GM12878 (cell line): ENCODE measurements around the gene GPR34. TPM values are rescaled to one million over a fixed set of nuclear protein-coding genes. Genes with fewer than 3 reads are reported as not detected.

Experiments used
- ATAC-seq: fragments of 200-7000 bp; cut with Tn5 transposase; 3 replicates; pipeline ENCODE4 v1.9.1; 2020; ENCODE audit warnings: mild to moderate bottlenecking, moderate library complexity
- BruUV-seq: library from RNA; stranded (reverse); fragments of 400-500 nt; replicated peaks from 2 replicates; lab custom pipeline; 2021; lab: Mats Ljungman, UMichigan
- CTCF ChIA-PET: fragments of 300-600 bp; sonication (Branson Sonifier 250); formaldehyde crosslinking; extraction: SDS; loops from one replicate; lab custom pipeline; 2021; ENCODE audit warnings: inconsistent platforms; lab: Yijun Ruan, JAX
- POLR2A ChIA-PET: fragments of 350-600 bp; formaldehyde crosslinking; extraction: SDS; loops from one replicate; lab custom pipeline; 2021; ENCODE audit warnings: inconsistent platforms; lab: Charles Lee
- RAD21 ChIA-PET: fragments of 300-600 bp; sonication (Branson Sonifier 250); formaldehyde crosslinking; loops from one replicate; lab custom pipeline; 2023; ENCODE audit warnings: antibody characterized with exemption; ENCODE audit not compliant: unreplicated experiment; lab: Charles Lee
- SMC1A ChIA-PET: fragments of 300-600 bp; sonication (Branson Sonifier 250); formaldehyde crosslinking; loops from one replicate; lab custom pipeline; 2023; ENCODE audit not compliant: unreplicated experiment, uncharacterized antibody; lab: Charles Lee
- DNase-seq: peaks from one replicate; pipeline ENCODE4 v3.0.0-alpha.2; 2011; ENCODE audit warnings: low read depth, low spot score
- FAIRE-seq: peaks from 3 replicates; lab custom pipeline; 2011; peaks lifted over from hg19 to GRCh38; lab: Jason Lieb, UNC
- H2AFZ ChIP-seq: 2 replicates; pipeline ENCODE4 v1.6.0; 2011; ENCODE audit warnings: low read depth, low read length, control low read depth; ENCODE audit not compliant: control insufficient read depth
- H3K27ac ChIP-seq: 2 replicates; pipeline ENCODE4 v1.5.1; 2011; ENCODE audit warnings: control low read depth; ENCODE audit not compliant: control insufficient read depth, insufficient read depth
- H3K27me3 ChIP-seq, 2 experiments: replicated peaks in 1 of 2; 2 replicates each; pipeline versions ENCODE4 v1.6.0 to v1.6.1; 2011; ENCODE audit warnings: low read length in 1 of 2; ENCODE audit not compliant: control insufficient read depth in 2 of 2, insufficient read depth in 2 of 2
- H3K36me3 ChIP-seq, 2 experiments: 2 replicates each; pipeline ENCODE4 v1.5.1; 2011; ENCODE audit warnings: low read length in 1 of 2; ENCODE audit not compliant: control insufficient read depth in 2 of 2, insufficient read depth in 2 of 2
- H3K4me1 ChIP-seq: 2 replicates; pipeline ENCODE4 v1.6.1; 2011; ENCODE audit warnings: mild to moderate bottlenecking, low read length, moderate library complexity, mixed read lengths; ENCODE audit not compliant: control insufficient read depth, insufficient read depth
- H3K4me2 ChIP-seq: 2 replicates; pipeline ENCODE4 v1.6.0; 2011; ENCODE audit warnings: control low read depth; ENCODE audit not compliant: control insufficient read depth, insufficient read depth
- H3K4me3 ChIP-seq: fragments of 200-600 bp; sonication (generic); 2 replicates; pipeline ENCODE4 v1.5.1; 2016
- H3K79me2 ChIP-seq: 2 replicates; pipeline ENCODE4 v1.6.0; 2011; ENCODE audit warnings: low read length; ENCODE audit not compliant: control insufficient read depth, insufficient read depth
- H3K9ac ChIP-seq: 2 replicates; pipeline ENCODE4 v1.8.0; 2011; ENCODE audit warnings: low read length, control low read depth, mixed read lengths; ENCODE audit not compliant: control insufficient read depth, insufficient read depth
- H3K9me3 ChIP-seq: replicated peaks from 3 replicates; pipeline ENCODE4 v1.5.1; 2011; ENCODE audit warnings: mild to moderate bottlenecking, low read length; ENCODE audit not compliant: control insufficient read depth, insufficient read depth
- H4K20me1 ChIP-seq: 2 replicates; pipeline ENCODE4 v1.6.0; 2011; ENCODE audit not compliant: control insufficient read depth, insufficient read depth
- BCL11A ChIP-seq: IDR thresholded peaks from 2 replicates; pipeline ENCODE4 v1.6.1; 2011; ENCODE audit warnings: low read depth, low read length
- BHLHE40 ChIP-seq, 2 experiments: fragments of 450-650 bp in 1 of 2; IDR thresholded peaks; 2 replicates each; pipeline ENCODE4 v1.6.1; 2011 to 2017; ENCODE audit warnings: low read depth in 2 of 2, borderline replicate concordance in 1 of 2, improper control_type of control experiment in 1 of 2, low read length in 1 of 2, mild to moderate bottlenecking in 1 of 2
- CBFB ChIP-seq: IDR thresholded peaks from 2 replicates; pipeline ENCODE4 v1.6.1; 2016; ENCODE audit warnings: antibody characterized with exemption, low read depth
- FOS ChIP-seq: IDR thresholded peaks from 3 replicates; pipeline ENCODE4 v1.6.1; 2011; ENCODE audit warnings: borderline replicate concordance; ENCODE audit not compliant: insufficient read length; ENCODE audit errors: extremely low read depth
- KAT2A ChIP-seq: conservative IDR thresholded peaks from 2 replicates; pipeline ENCODE4 v1.6.1; 2011; ENCODE audit warnings: low read depth, low read length; ENCODE audit not compliant: control insufficient read depth
- MEF2B ChIP-seq: fragments of 450-650 bp; IDR thresholded peaks from 2 replicates; pipeline ENCODE4 v1.6.1; 2018; ENCODE audit warnings: mild to moderate bottlenecking, moderate library complexity; ENCODE audit not compliant: partially characterized antibody, poor library complexity, severe bottlenecking
- MTA2 ChIP-seq: fragments of 450-650 bp; IDR thresholded peaks from 2 replicates; pipeline ENCODE4 v1.6.1; 2016; ENCODE audit warnings: low read depth, mild to moderate bottlenecking, moderate library complexity
- SPI1 ChIP-seq: IDR thresholded peaks from 2 replicates; pipeline ENCODE4 v1.6.1; 2011; ENCODE audit warnings: low read depth, mild to moderate bottlenecking, low read length, moderate library complexity, borderline replicate concordance; ENCODE audit not compliant: insufficient read depth
- SRF ChIP-seq, 2 experiments: IDR thresholded peaks; 2 replicates each; pipeline ENCODE4 v1.6.1; 2011; ENCODE audit warnings: low read depth in 2 of 2, low read length in 2 of 2, mild to moderate bottlenecking in 1 of 2, moderate library complexity in 1 of 2
- STAT1 ChIP-seq: fragments of 450-650 bp; conservative IDR thresholded peaks from 2 replicates; pipeline ENCODE4 v1.6.1; 2014; ENCODE audit warnings: antibody characterized with exemption, mild to moderate bottlenecking
- ZNF24 ChIP-seq: fragments of 450-650 bp; IDR thresholded peaks from 2 replicates; pipeline ENCODE4 v1.6.1; 2017; ENCODE audit warnings: antibody characterized with exemption, mild to moderate bottlenecking
- ZSCAN29 ChIP-seq: fragments of 450-650 bp; IDR thresholded peaks from 2 replicates; pipeline ENCODE4 v1.6.1; 2017; ENCODE audit warnings: mild to moderate bottlenecking, moderate library complexity
- WGBS: methylation state at CpG from one replicate; pipeline ENCODE4 v1.1.6; 2016; ENCODE audit warnings: low lambda C conversion rate; ENCODE audit not compliant: insufficient replicate concordance, insufficient coverage; ENCODE audit errors: missing lambda C conversion rate; 5-methylcytosine and 5-hydroxymethylcytosine counted together
- in situ Hi-C: fragments of 300-500 bp; cut with MboI; formaldehyde crosslinking; loops from 9 replicates; pipeline ENCODE4 v1.14.3; 2018; ENCODE audit warnings: mixed read lengths
- intact Hi-C: fragments of 100-400 bp; cut with micrococcal nuclease; formaldehyde crosslinking; loops from one replicate; pipeline ENCODE4 v1.14.2; 2022; ENCODE audit not compliant: unreplicated experiment
- polyA plus RNA-seq, 11 experiments: library from polyadenylated mRNA; depleted of rRNA in 4 of 11; unstranded in 6 of 11; stranded (reverse) in 5 of 11; fragments of >200 nt; fragmentation: Nextera tagmentation in 4 of 11; fragmentation: Illumina TruSeq in 1 of 11; extraction: Ambion mirVana in 4 of 11; extraction: Trizol in 1 of 11; gene quantifications; 1 replicate in 1 of 11; 2 replicates in 10 of 11; pipeline versions ENCODE4 v1.2.1 to v1.2.3, GENCODE V29; 2011 to 2016; ENCODE audit warnings: inconsistent platforms in 2 of 11, missing spikeins in 2 of 11, low read depth in 1 of 11
- total RNA-seq, 4 experiments: library from RNA; depleted of rRNA in 3 of 4; stranded (reverse); fragments of >200 nt in 3 of 4; fragmentation: Illumina TruSeq in 1 of 4; extraction: Trizol in 1 of 4; gene quantifications; 2 replicates each; pipeline versions ENCODE4 v1.2.1 to v1.2.3, GENCODE V29; 2013 to 2021
- TF ChIP-seq, protein P1 (sequence below): IDR thresholded peaks from 2 replicates; pipeline ENCODE4 v1.6.1; 2012; ENCODE audit warnings: low read length, inconsistent platforms
- TF ChIP-seq, protein P2 (sequence below): IDR thresholded peaks from 2 replicates; pipeline ENCODE4 v1.6.1; 2011; ENCODE audit warnings: borderline replicate concordance, low read depth, mild to moderate bottlenecking, moderate library complexity, low read length; ENCODE audit not compliant: insufficient read depth, poor library complexity, severe bottlenecking
- TF ChIP-seq, protein P3 (sequence below): fragments of 450-650 bp; IDR thresholded peaks from 2 replicates; pipeline ENCODE4 v1.6.1; 2017; ENCODE audit warnings: mild to moderate bottlenecking, low read depth, inconsistent platforms; ENCODE audit not compliant: poor library complexity, severe bottlenecking

GPR34 gene
- total and polyA plus RNA-seq, 10 of the 15 experiments (the other 5 are each of a cell fraction or from before 2014, with no cell fraction given): 0.12 to 0.84 (median 0.28) TPM; not detected in 1

DNA sequence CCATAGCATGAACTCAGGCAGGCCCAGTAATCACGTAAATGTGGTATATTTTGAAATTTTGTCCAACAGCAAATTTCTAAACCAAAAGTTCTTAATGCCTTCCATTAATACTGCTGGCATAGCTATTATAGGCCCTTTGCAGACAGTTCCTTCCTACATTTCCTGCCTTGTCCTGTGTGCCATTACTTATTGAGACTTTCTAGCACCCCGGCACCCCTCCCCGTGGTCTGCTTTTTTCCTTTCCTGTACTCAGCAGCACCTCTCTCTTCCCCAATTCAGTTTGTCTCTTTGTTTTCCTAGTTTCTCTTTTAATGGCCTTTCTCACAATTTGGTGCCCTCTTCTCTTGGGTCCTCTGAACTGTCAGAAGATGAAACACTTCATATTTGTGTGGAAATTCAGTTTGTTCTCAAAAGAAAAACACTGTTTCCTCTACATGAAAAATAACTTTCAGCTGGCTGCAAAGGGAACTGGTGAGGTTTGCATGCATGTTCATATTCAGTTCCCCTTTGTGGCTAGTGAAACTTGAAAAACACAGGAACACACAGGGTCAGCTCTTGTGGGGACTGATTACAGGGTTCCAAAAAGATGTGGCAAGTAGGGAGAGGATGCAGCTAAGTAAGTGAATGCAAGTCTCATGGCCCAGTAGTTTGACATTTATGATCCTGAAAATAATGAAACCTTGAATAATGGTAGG is 17.1 kb downstream of the GPR34 start (continued):
- TF ChIP-seq SRF (IDR thresholded peaks at IDR 0.05; ENCODE audit: low read depth in 2 of 2, low read length in 2 of 2) (no peak), CBFB (peak; percentile 13; the same call in 1 of the 2 replicates), STAT1 (no peak), FOS (no peak), MTA2 (peak; percentile 55), ZSCAN29 (no peak), BCL11A (peak; percentile 67)
- TF ChIP-seq, protein P1, sequence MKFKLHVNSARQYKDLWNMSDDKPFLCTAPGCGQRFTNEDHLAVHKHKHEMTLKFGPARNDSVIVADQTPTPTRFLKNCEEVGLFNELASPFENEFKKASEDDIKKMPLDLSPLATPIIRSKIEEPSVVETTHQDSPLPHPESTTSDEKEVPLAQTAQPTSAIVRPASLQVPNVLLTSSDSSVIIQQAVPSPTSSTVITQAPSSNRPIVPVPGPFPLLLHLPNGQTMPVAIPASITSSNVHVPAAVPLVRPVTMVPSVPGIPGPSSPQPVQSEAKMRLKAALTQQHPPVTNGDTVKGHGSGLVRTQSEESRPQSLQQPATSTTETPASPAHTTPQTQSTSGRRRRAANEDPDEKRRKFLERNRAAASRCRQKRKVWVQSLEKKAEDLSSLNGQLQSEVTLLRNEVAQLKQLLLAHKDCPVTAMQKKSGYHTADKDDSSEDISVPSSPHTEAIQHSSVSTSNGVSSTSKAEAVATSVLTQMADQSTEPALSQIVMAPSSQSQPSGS: peak; percentile 81
- TF ChIP-seq, protein P2, sequence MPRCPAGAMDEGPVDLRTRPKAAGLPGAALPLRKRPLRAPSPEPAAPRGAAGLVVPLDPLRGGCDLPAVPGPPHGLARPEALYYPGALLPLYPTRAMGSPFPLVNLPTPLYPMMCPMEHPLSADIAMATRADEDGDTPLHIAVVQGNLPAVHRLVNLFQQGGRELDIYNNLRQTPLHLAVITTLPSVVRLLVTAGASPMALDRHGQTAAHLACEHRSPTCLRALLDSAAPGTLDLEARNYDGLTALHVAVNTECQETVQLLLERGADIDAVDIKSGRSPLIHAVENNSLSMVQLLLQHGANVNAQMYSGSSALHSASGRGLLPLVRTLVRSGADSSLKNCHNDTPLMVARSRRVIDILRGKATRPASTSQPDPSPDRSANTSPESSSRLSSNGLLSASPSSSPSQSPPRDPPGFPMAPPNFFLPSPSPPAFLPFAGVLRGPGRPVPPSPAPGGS: no peak

DNA sequence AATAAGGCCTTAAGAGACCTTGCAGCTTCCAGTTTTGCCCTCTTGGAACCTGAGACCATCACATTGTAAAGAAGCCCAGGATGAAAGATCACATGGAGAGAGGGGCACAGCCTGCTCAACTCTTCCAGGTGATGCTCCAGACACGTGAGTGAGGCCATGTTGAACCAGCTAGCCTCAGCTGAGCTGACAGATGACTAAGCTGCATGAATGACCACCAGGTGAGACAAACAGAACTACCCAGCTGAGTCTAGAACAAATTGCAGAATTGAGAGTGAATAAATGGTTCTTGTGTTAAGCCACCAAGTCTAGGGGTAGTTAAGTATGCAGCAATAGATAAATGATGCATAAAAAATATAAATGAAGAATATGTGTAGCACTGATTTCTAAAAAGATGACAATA is 18.4 kb downstream of the GPR34 start:
- Histone ChIP-seq H3K4me2 (no peak overlapping the region), H3K9me3 (no peaks in the 10 kb centered on the region), H3K4me3 (no peak overlapping the region), H3K27me3 (no peaks in the 10 kb centered on the region), H4K20me1 (no peaks in the 10 kb centered on the region), H2AFZ (no peak overlapping the region), H3K27ac (no peak overlapping the region), H3K79me2 (no peaks in the 10 kb centered on the region), H3K9ac (no peak overlapping the region), H3K36me3 (no peaks in the 10 kb centered on the region), H3K4me1 (peaks cover 26% of the 10 kb centered on the region)
- DNase-seq: no peak
- no TSS peak for BruUV-seq
- no peak for FAIRE-seq
- in situ Hi-C loops: no loop called here
- ChIA-PET CTCF (interaction anchor here (1.3 to 2.4 kb wide), 5 partner anchors 10 to 25 kb away, joined by 3 to 8 read pairs (median 5); partner anchors contain the start of gene GPR82), RAD21 (interaction anchor here (1.0 to 2.1 kb wide), 2 partner anchors 19 to 44 kb away, joined by 3 to 6 read pairs; partner anchors contain the start of gene GPR34), SMC1A (interaction anchor here (1.2 to 1.6 kb wide), 6 partner anchors 10 to 152 kb away, joined by 3 to 8 read pairs (median 3); partner anchors contain the start of gene GPR34), POLR2A (interaction anchor here (0.7 to 1.0 kb wide), 2 partner anchors 13 to 501 kb away, joined by 3 to 5 read pairs; no protein-coding TSS in a partner anchor)
- WGBS: 21% methylated on average over 1 of the region's 1 CpG
- TF ChIP-seq BHLHE40 (IDR thresholded peaks at IDR 0.05; ENCODE audit: borderline replicate concordance in 1 of 2, low read depth in 2 of 2, low read length in 1 of 2): peak; percentile 29 to 66; a peak in 2 of 4 replicates
- TF ChIP-seq, protein P3, sequence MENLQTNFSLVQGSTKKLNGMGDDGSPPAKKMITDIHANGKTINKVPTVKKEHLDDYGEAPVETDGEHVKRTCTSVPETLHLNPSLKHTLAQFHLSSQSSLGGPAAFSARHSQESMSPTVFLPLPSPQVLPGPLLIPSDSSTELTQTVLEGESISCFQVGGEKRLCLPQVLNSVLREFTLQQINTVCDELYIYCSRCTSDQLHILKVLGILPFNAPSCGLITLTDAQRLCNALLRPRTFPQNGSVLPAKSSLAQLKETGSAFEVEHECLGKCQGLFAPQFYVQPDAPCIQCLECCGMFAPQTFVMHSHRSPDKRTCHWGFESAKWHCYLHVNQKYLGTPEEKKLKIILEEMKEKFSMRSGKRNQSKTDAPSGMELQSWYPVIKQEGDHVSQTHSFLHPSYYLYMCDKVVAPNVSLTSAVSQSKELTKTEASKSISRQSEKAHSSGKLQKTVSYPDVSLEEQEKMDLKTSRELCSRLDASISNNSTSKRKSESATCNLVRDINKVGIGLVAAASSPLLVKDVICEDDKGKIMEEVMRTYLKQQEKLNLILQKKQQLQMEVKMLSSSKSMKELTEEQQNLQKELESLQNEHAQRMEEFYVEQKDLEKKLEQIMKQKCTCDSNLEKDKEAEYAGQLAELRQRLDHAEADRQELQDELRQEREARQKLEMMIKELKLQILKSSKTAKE: no peak
- TF ChIP-seq KAT2A: no peak
- no peak for TF ChIP-seq MEF2B
- TF ChIP-seq ZNF24: 0 out of 2 replicates have a peak, but pooled peaks have one; percentile 41
- peak; percentile 19; the same call in 1 of the 2 replicates for TF ChIP-seq SPI1
- ATAC-seq: peak; percentile 26
- intact Hi-C loops: loop anchor here (2.0 kb wide), 1 partner anchor 14 kb away; no protein-coding TSS in a partner anchor
